ENCODE measurements around the gene VPS18. TPM values are rescaled to one million over a fixed set of nuclear protein-coding genes. Genes with fewer than 3 reads are reported as not detected.

VPS18 gene
- total RNA-seq, 1 donor from 2014 or later = 8.0 TPM

- Mint-ChIP-seq H3K36me3 (peaks cover 20% of the 10 kb centered on the region), H3K4me1 (peaks cover 14% of the 10 kb centered on the region), H3K27ac (no peak overlapping the region), H3K9me3 (no peaks in the 10 kb centered on the region), H3K27me3 (ENCODE audit: insufficient read depth, low read depth) (peaks cover 4% of the 10 kb centered on the region), H3K4me3 (no peak overlapping the region)
- Histone ChIP-seq H3K79me2 (ENCODE audit: low read depth) (peaks cover 33% of the 10 kb centered on the region), H3K4me1 (peaks cover 7% of the 10 kb centered on the region), H3K4me2 (no peak overlapping the region), H3K27ac (no peak overlapping the region), H3F3A (ENCODE audit: low read depth) (peaks cover 10% of the 10 kb centered on the region), H4K20me1 (ENCODE audit: low read depth) (peaks cover 31% of the 10 kb centered on the region), H2AFZ (replicated peaks) (no peak overlapping the region), H3K36me3 (no peaks in the 10 kb centered on the region), H3K9ac (no peak overlapping the region), H3K27me3 (no peaks in the 10 kb centered on the region), H3K9me3 (ENCODE audit: low read depth) (no peaks in the 10 kb centered on the region), H3K4me3 (no peak overlapping the region)
- TF ChIP-seq EZH2phosphoT487 (IDR thresholded peaks at IDR 0.05) = no peak
- TF ChIP-seq, protein P1, sequence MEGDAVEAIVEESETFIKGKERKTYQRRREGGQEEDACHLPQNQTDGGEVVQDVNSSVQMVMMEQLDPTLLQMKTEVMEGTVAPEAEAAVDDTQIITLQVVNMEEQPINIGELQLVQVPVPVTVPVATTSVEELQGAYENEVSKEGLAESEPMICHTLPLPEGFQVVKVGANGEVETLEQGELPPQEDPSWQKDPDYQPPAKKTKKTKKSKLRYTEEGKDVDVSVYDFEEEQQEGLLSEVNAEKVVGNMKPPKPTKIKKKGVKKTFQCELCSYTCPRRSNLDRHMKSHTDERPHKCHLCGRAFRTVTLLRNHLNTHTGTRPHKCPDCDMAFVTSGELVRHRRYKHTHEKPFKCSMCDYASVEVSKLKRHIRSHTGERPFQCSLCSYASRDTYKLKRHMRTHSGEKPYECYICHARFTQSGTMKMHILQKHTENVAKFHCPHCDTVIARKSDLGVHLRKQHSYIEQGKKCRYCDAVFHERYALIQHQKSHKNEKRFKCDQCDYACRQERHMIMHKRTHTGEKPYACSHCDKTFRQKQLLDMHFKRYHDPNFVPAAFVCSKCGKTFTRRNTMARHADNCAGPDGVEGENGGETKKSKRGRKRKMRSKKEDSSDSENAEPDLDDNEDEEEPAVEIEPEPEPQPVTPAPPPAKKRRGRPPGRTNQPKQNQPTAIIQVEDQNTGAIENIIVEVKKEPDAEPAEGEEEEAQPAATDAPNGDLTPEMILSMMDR (IDR thresholded peaks at IDR 0.05) = no peak
- TF ChIP-seq EZH2 (IDR thresholded peaks at IDR 0.05) = no peak
- no peak for DNase-seq (ENCODE audit: low spot score)
Measured at GRCh38 chr15:40899536-40900207, 5.4 kb downstream of the VPS18 start.

DNA sequence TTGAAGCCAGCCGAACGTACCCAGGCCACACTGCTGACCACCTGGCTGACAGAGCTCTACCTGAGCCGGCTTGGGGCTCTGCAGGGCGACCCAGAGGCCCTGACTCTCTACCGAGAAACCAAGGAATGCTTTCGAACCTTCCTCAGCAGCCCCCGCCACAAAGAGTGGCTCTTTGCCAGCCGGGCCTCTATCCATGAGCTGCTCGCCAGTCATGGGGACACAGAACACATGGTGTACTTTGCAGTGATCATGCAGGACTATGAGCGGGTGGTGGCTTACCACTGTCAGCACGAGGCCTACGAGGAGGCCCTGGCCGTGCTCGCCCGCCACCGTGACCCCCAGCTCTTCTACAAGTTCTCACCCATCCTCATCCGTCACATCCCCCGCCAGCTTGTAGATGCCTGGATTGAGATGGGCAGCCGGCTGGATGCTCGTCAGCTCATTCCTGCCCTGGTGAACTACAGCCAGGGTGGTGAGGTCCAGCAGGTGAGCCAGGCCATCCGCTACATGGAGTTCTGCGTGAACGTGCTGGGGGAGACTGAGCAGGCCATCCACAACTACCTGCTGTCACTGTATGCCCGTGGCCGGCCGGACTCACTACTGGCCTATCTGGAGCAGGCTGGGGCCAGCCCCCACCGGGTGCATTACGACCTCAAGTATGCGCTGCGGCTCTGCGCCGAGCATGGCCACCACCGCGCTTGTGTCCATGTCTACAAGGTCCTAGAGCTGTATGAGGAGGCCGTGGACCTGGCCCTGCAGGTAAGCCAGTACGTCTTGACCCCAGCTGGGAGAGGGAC is 6.2 kb downstream of the VPS18 start:
- Histone ChIP-seq H3K79me2 (ENCODE audit: low read depth) (peaks cover 26% of the 10 kb centered on the region), H3K27ac (no peak overlapping the region), H3K9me3 (ENCODE audit: low read depth) (no peaks in the 10 kb centered on the region), H3K27me3 (no peaks in the 10 kb centered on the region), H4K20me1 (ENCODE audit: low read depth) (peaks cover 35% of the 10 kb centered on the region), H3K4me1 (peaks cover 4% of the 10 kb centered on the region), H2AFZ (replicated peaks) (no peak overlapping the region), H3F3A (ENCODE audit: low read depth) (peaks cover 8% of the 10 kb centered on the region), H3K4me2 (no peak overlapping the region), H3K36me3 (no peaks in the 10 kb centered on the region), H3K9ac (no peak overlapping the region), H3K4me3 (no peak overlapping the region)
- peaks cover 7% of the 10 kb centered on the region for H3K4me1 Mint-ChIP-seq
- H3K4me3 Mint-ChIP-seq = no peak overlapping the region
- H3K27me3 Mint-ChIP-seq (ENCODE audit: insufficient read depth, low read depth) = peaks cover 2% of the 10 kb centered on the region
- no peak overlapping the region for H3K27ac Mint-ChIP-seq
- TF ChIP-seq, protein P1 (IDR thresholded peaks at IDR 0.05) = no peak
- no peak for TF ChIP-seq EZH2phosphoT487 (IDR thresholded peaks at IDR 0.05)
- no peak for TF ChIP-seq EZH2 (IDR thresholded peaks at IDR 0.05)
- H3K9me3 Mint-ChIP-seq = no peaks in the 10 kb centered on the region
- no peak for DNase-seq (ENCODE audit: low spot score)
- H3K36me3 Mint-ChIP-seq = peaks cover 22% of the 10 kb centered on the region

DNA sequence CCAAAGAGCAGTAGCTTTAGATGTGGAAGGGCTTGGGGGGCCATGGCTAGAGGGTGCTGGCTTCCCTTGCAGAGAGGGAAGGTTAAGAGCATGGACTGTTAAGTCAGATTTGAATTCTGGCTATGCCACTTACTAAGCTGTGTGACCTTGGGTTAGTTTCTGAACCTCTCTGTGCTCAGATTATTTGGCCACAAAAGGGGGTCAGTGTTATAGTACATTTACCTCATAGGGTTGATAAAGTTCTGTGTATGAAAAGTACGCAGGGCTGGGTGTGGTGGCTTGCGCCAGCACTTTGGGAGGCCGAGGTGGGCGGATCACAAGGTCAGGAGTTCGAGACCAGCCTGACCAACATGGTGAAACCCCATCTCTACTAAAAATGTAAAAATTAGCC is 6.8 kb downstream of the VPS18 start:
- H3K27ac Mint-ChIP-seq = no peak overlapping the region
- Histone ChIP-seq H4K20me1 (ENCODE audit: low read depth) (peaks cover 41% of the 10 kb centered on the region), H3K36me3 (no peaks in the 10 kb centered on the region), H3K4me1 (no peaks in the 10 kb centered on the region), H2AFZ (replicated peaks) (no peak overlapping the region), H3K9me3 (ENCODE audit: low read depth) (no peaks in the 10 kb centered on the region), H3K4me3 (no peak overlapping the region), H3K79me2 (ENCODE audit: low read depth) (peaks cover 20% of the 10 kb centered on the region), H3F3A (ENCODE audit: low read depth) (peaks cover 13% of the 10 kb centered on the region), H3K27me3 (no peaks in the 10 kb centered on the region), H3K4me2 (no peak overlapping the region), H3K27ac (no peak overlapping the region), H3K9ac (no peak overlapping the region)
- H3K4me1 Mint-ChIP-seq = peaks cover 1% of the 10 kb centered on the region
- H3K27me3 Mint-ChIP-seq (ENCODE audit: insufficient read depth, low read depth) = peaks cover 4% of the 10 kb centered on the region
- H3K4me3 Mint-ChIP-seq = no peak overlapping the region
- H3K36me3 Mint-ChIP-seq = peaks cover 19% of the 10 kb centered on the region
- TF ChIP-seq, protein P1 (IDR thresholded peaks at IDR 0.05) = no peak
- TF ChIP-seq EZH2 (IDR thresholded peaks at IDR 0.05) = no peak
- TF ChIP-seq EZH2phosphoT487 (IDR thresholded peaks at IDR 0.05) = no peak
- no peaks in the 10 kb centered on the region for H3K9me3 Mint-ChIP-seq
- no peak for DNase-seq (ENCODE audit: low spot score)

Measured in neural progenitor cell (in vitro differentiated cells).